ENCODE results near the gene OTUB2. TPM values are rescaled to one million over a fixed set of nuclear protein-coding genes. Genes with fewer than 3 reads are reported as not detected.

OTUB2 gene
- total RNA-seq, 4 donors from 2014 or later = 0.11 TPM; not detected in 3

DNA sequence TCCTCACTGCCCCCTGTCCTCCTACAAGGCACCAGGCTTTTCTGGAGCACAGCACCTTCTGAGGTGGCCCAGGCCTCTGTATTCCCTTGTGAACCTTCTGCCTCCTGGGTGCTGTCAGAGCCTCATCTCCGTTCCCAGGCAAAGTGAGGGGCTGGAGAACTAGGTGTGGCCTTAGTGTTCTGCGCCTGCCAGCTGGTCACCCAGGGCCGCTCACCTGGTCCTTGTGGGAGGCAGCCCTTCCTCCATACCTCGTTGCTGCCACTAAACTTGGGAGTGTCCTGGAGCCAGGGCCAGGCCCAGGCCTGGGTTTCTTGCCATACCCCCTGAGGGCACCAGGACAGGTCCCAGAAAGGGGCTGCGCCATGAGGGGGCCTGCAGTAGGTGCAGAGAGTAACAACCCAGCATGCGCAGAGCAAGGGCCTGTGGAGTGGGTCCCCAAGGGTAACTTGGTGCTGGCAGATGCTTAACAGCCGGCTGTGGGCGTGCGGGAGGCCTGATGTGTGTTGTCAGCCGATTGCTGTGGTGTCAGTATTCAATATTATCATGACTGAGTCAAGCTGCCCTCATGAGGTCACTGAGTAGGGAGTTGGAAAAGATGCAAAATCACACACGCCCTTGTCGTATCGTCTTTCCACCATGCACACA lies 17.1 kb downstream of the OTUB2 start:
- Histone ChIP-seq H3K4me1 (peaks cover 0 to 4% of the 10 kb centered on the region in 2 donors), H3K36me3 (peaks cover 0 to 17% of the 10 kb centered on the region in 2 donors), H3K4me3 (no peak overlapping the region), H3K9me3 (no peaks in the 10 kb centered on the region), H3K27me3 (no peaks in the 10 kb centered on the region), H3K27ac (no peak overlapping the region)
- intact Hi-C loops (cut with DNase I; ENCODE audit: low total_unique reads) = no loop called here
- TF ChIP-seq, protein P1, sequence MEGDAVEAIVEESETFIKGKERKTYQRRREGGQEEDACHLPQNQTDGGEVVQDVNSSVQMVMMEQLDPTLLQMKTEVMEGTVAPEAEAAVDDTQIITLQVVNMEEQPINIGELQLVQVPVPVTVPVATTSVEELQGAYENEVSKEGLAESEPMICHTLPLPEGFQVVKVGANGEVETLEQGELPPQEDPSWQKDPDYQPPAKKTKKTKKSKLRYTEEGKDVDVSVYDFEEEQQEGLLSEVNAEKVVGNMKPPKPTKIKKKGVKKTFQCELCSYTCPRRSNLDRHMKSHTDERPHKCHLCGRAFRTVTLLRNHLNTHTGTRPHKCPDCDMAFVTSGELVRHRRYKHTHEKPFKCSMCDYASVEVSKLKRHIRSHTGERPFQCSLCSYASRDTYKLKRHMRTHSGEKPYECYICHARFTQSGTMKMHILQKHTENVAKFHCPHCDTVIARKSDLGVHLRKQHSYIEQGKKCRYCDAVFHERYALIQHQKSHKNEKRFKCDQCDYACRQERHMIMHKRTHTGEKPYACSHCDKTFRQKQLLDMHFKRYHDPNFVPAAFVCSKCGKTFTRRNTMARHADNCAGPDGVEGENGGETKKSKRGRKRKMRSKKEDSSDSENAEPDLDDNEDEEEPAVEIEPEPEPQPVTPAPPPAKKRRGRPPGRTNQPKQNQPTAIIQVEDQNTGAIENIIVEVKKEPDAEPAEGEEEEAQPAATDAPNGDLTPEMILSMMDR (IDR thresholded peaks at IDR 0.05 in 4 of 5, conservative IDR thresholded peaks at IDR 0.05 in 1 of 5) = no peak
- no peak for TF ChIP-seq POLR2A (IDR thresholded peaks at IDR 0.05)
- no peak for DNase-seq
- in situ Hi-C loops (cut with MboI; ENCODE audit: low sequenced_read_pairs in 4 of 4) = no loop called here
- peak; percentile 59 to 64 for ATAC-seq

DNA sequence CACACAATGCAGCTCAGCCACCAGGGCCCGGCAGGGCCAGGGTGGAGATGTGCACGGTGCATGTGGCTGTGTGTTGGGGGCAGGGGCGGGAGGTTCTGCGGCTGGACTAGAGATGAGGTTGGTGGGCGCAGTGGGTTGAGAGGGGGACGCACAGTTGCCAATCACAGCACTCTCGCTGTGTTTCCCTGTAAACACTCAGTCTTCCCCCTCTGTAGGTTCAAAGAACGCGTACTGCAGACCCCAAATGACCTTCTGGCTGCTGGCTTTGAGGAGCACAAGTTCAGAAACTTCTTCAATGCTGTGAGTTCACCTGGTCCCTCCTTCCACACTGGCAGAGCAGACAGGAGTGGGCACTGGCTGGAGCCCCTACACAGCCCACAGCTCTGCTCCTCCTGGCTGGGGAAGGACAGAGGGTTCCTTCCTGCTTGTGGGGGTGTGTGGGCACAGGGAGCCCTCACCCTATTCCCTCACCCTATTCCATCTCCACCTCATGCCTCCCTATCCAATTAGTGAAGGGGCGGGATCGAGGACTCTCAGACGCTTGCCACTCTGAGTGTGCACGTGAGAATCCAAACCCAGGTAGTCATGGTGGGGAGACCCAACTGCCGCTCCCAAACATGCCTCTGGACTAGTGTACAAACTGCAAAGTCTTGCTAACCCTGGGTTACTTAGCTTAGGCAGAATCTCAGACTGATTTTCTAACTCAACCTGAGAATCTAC lies 17.8 kb downstream of the OTUB2 start:
- ATAC-seq (no peak), DNase-seq (no peak)
- Histone ChIP-seq H3K9me3 (no peaks in the 10 kb centered on the region), H3K36me3 (peaks cover 0 to 24% of the 10 kb centered on the region in 2 donors), H3K4me3 (no peak overlapping the region), H3K27ac (no peak overlapping the region), H3K4me1 (peaks cover 0 to 4% of the 10 kb centered on the region in 2 donors), H3K27me3 (no peaks in the 10 kb centered on the region)
- intact Hi-C loops (cut with DNase I; ENCODE audit: low total_unique reads) (no loop called here), in situ Hi-C loops (cut with MboI; ENCODE audit: low sequenced_read_pairs in 4 of 4) (no loop called here)
- TF ChIP-seq, protein P1 (IDR thresholded peaks at IDR 0.05 in 4 of 5, conservative IDR thresholded peaks at IDR 0.05 in 1 of 5) = no peak
- TF ChIP-seq POLR2A (IDR thresholded peaks at IDR 0.05) = no peak

DNA sequence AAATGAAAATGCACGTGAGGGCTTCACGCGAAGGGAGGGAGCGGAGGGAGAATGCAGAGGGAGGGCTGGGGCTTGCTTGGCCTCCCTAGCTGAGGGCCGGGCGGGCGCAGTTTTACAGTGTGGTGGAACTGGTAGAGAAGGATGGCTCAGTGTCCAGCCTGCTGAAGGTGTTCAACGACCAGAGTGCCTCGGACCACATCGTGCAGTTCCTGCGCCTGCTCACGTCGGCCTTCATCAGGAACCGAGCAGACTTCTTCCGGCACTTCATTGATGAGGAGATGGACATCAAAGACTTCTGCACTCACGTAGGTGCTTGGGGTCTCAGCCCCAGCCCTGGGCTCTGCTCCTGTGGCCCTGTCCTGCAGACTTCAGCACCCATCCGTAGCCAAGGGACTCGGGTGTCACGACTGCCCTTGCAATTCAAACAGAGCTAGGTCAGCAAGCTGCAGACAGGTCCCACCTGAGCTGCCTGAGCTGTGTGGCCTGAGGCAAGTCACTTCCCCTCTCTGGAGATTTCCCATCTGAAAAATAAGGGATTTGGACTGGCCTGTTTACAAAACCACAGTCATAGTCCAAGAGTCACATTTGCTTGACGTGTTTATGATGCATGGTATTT lies 18.4 kb downstream of the OTUB2 start:
- H3K27ac ChIP-seq = no peak overlapping the region
- peaks cover 0 to 30% of the 10 kb centered on the region in 2 donors for H3K36me3 ChIP-seq
- no peaks in the 10 kb centered on the region for H3K27me3 ChIP-seq
- in situ Hi-C loops (cut with MboI; ENCODE audit: low sequenced_read_pairs in 4 of 4) = no loop called here
- H3K4me1 ChIP-seq = peaks cover 0 to 4% of the 10 kb centered on the region in 2 donors
- no peaks in the 10 kb centered on the region for H3K9me3 ChIP-seq
- DNase-seq (no peak), ATAC-seq (no peak)
- no peak overlapping the region for H3K4me3 ChIP-seq
- intact Hi-C loops (cut with DNase I; ENCODE audit: low total_unique reads) = no loop called here
- no peak for TF ChIP-seq POLR2A (IDR thresholded peaks at IDR 0.05)
- TF ChIP-seq, protein P1 (IDR thresholded peaks at IDR 0.05 in 4 of 5, conservative IDR thresholded peaks at IDR 0.05 in 1 of 5) = no peak

DNA sequence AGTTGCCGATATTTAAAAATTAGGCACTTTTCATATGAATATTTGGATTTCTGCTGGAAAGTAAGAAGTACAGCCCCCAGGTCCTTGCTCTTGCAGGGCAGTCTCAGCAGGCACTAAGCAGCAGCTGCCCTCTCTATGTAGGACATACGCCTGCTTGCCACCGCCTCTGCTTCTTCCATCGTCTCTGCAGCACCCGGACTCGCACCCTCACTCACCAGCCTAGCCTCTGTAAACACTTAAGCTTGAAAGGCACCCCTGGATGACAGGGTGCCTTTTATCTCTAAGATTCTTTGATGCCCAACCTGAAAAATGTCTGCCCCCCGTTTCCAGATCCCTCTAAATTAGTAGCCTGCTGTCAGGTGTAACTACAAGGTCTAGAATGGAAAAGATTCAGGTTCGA lies 19.0 kb downstream of the OTUB2 start:
- H3K27me3 ChIP-seq = no peaks in the 10 kb centered on the region
- no peak overlapping the region for H3K4me3 ChIP-seq
- in situ Hi-C loops (cut with MboI; ENCODE audit: low sequenced_read_pairs in 4 of 4) = no loop called here
- no peak for TF ChIP-seq POLR2A (IDR thresholded peaks at IDR 0.05)
- TF ChIP-seq, protein P1 (IDR thresholded peaks at IDR 0.05 in 4 of 5, conservative IDR thresholded peaks at IDR 0.05 in 1 of 5) = no peak
- peaks cover 0 to 4% of the 10 kb centered on the region in 2 donors for H3K4me1 ChIP-seq
- DNase-seq (no peak), ATAC-seq (no peak)
- H3K36me3 ChIP-seq = peaks cover 2 to 36% of the 10 kb centered on the region in 2 donors
- no peak overlapping the region for H3K27ac ChIP-seq
- H3K9me3 ChIP-seq = no peaks in the 10 kb centered on the region
- intact Hi-C loops (cut with DNase I; ENCODE audit: low total_unique reads) = no loop called here
